Right cardiac atrium (tissue), 5 donors: ENCODE measurements around the gene MAT1A. TPM values are rescaled to one million over a fixed set of nuclear protein-coding genes. Genes with fewer than 3 reads are reported as not detected.
"Not testable (repeated sequence)": the region's sequence is repeated elsewhere in the genome, so short reads cannot be mapped to it uniquely, and the experiment has no call there.

Experiments
- ATAC-seq, 2 donors: fragments of 200-7000 bp; cut with Tn5 transposase; one replicate each; pipeline versions ENCODE4 v1.8.0 to v1.9.1; 2020; ENCODE audit warnings: moderate library complexity in 2 of 2, mild to moderate bottlenecking in 1 of 2
- DNase-seq, 3 donors: peaks; one replicate each; pipeline ENCODE4 v3.0.0-alpha.2; 2020
- H3K27ac ChIP-seq: one replicate; pipeline ENCODE4 v1.5.1; 2013; ENCODE audit warnings: mild to moderate bottlenecking, low read length, control low read depth, moderate library complexity
- H3K27me3 ChIP-seq: one replicate; pipeline ENCODE4 v1.6.1; 2013; ENCODE audit not compliant: control insufficient read depth, insufficient read depth
- H3K4me1 ChIP-seq: one replicate; pipeline ENCODE4 v1.6.1; 2013; ENCODE audit warnings: low read length; ENCODE audit not compliant: control insufficient read depth, insufficient read depth
- H3K4me3 ChIP-seq: one replicate; pipeline ENCODE4 v1.5.1; 2013; ENCODE audit warnings: low read length, control low read depth
- H3K9me3 ChIP-seq: one replicate; pipeline ENCODE4 v1.6.1; 2013; ENCODE audit warnings: low read length; ENCODE audit not compliant: control insufficient read depth
- WGBS: extraction: QIAGEN DNeasy Blood & Tissue Kit; methylation state at CpG from one replicate; pipeline ENCODE4 v1.1.7; 2013; 5-methylcytosine and 5-hydroxymethylcytosine counted together
- intact Hi-C, 4 donors: fragments of 100-400 bp; cut with DNase I; formaldehyde crosslinking; loops; one replicate each; pipeline versions ENCODE4 v1.11.0 to v1.14.0; 2022 to 2023
- polyA plus RNA-seq: library from polyadenylated mRNA; stranded (reverse); fragments of 200-250 nt; gene quantifications from one replicate; pipeline ENCODE4 v1.2.3, GENCODE V29; 2013
- total RNA-seq, 4 donors: library from RNA; stranded (reverse); fragmentation: NEBNext Ultra II Directional; extraction: Animal tissue kit (Norgen Biotek cat#: 25700); gene quantifications; one replicate each; pipeline ENCODE4 v1.2.1, GENCODE V29; 2021
- donor health status: healthy with polysubstance abuse.
- donor health status: DM: no; HTN: yes; CAD: no.
- donor health status: DM: no; HTN: no; CAD: no.
- donor health status: DM: no; HTN: yes; CAD: no; lungs with severe emphysema.
- donor health status: DM: yes; HTN: yes; CAD: no.

The MAT1A gene
- total and polyA plus RNA-seq, 5 donors: 0.09 to 0.25 (median 0.16) TPM; not detected in 1

DNA sequence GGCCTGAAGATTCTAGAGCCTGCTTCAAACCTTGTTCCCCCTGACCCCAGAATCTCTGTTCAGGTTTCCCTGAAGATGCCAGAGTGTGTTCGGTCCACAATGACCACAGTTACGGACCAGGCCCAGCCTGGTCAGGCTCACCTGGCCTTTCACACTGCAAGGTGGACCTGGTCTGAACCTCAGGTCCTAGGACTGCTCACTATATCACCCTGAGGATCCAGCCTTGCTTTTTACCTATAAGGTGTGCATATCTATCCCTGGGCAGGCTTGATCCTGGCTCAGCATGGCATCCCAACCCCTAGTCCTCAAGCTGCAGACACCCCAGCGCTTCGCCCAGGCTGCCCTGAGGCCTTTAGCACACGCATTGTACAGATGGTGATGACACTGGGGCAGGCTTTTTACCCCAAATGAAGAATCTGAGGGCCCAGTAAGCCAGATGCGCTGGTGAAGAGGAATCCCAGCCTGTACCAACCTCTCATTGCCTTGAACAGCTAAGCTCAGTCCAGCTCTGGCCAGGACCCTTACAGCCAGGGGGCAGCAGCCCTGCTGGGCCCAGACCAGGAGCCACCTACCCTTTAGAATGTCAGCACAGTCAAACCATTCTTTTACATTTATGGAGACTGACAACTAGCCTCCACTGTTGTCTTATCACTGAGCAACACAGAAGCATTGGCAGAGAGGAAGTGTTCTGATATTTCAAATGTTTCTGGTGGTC is 28.0 kb downstream of the MAT1A start:
- no peak for DNase-seq
- ATAC-seq: no peak
- H3K9me3 ChIP-seq: no peaks in the 10 kb centered on the region
- H3K27me3 ChIP-seq: no peaks in the 10 kb centered on the region
- intact Hi-C loops: no loop called here
- H3K27ac ChIP-seq: no peak overlapping the region
- H3K4me3 ChIP-seq: no peak overlapping the region
- peaks cover 1% of the 10 kb centered on the region for H3K4me1 ChIP-seq
- 95% methylated on average over 6 of the region's 6 CpGs for WGBS

GRCh38 chr10:80260295-80261243 is 28.9 kb downstream of the MAT1A start:
- Histone ChIP-seq H3K9me3 (no peaks in the 10 kb centered on the region), H3K4me3 (no peak overlapping the region), H3K27ac (no peak overlapping the region), H3K4me1 (no peaks in the 10 kb centered on the region), H3K27me3 (no peaks in the 10 kb centered on the region)
- WGBS: 56% methylated on average over 19 of the region's 19 CpGs
- peak; percentile 15 to 41 for ATAC-seq
- intact Hi-C loops: no loop called here
- DNase-seq: no peak

DNA sequence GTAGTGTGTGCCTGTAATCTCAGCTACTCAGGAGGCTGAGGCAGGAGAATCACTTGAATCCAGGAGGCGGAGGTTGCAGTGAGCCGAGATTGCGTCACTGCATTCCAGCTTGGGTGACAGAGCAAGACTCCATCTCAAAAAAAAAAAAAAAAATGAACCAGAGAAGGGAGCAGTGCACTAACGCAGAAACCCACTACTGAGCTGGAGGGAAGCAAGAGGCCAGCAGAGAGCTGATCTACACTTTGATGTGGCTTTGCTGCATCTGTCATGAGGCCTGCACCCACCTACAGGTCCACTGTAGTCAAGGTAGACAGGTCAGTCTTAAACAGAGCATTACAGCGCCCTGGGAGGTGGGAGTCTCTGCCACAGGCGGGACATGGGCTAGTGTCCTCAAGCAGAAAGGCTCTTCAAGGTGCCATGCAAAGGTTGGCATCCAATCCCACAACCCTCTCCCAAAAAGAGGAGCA is 30.0 kb downstream of the MAT1A start:
- H3K4me1 ChIP-seq: no peaks in the 10 kb centered on the region
- ATAC-seq: no peak
- no peaks in the 10 kb centered on the region for H3K27me3 ChIP-seq
- 93% methylated on average over 6 of the region's 6 CpGs for WGBS
- intact Hi-C loops: no loop called here
- no peak for DNase-seq
- H3K9me3 ChIP-seq: no peaks in the 10 kb centered on the region
- no peak overlapping the region for H3K4me3 ChIP-seq
- H3K27ac ChIP-seq: no peak overlapping the region

DNA sequence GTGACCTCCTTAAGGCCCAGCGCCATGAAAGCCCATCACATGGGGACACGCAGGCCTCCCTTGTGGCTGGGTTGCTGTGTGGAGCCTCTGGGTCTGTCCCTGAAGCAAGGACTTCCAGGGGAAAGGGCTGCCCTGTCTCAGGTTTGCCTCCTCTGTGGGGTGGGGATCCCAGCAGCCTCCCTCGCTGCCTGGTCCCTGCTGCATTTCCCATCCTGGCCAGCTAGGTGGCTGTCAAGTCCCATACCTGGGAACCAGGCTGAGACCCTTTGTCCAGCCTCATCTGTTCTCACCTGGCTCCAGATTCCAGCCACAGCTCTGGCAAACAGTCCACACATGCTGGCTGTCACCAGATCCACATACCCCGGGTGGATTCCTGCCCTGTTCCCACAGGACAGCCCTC is 32.7 kb downstream of the MAT1A start:
- WGBS: 54% methylated on average over 4 of the region's 4 CpGs
- DNase-seq, H3K27ac ChIP-seq, H3K4me3 ChIP-seq, intact Hi-C loops, H3K4me1 ChIP-seq, H3K27me3 ChIP-seq, H3K9me3 ChIP-seq: not testable (repeated sequence)
- ATAC-seq: peak in 1 of 2 donors; percentile 3

DNA sequence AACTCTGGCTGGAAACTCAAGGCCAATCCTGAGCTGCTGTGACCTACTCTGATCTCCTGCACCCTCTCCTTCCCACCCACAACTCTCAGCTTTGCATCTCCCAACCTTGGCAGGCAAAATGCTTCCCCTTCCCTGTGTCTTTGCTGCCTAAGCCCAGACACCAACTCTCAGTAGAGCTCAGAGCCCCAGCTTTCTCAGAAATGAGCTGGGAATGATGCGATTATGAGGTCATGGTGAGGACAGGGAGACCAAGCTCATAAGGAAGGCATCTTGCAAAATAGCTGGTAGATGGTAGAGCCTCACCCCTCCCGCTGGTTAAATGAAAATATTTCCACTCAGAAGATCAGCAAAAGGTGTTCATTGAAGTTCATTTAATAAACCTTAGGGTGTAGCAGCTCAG is 34.7 kb downstream of the MAT1A start:
- DNase-seq, H3K4me1 ChIP-seq, H3K9me3 ChIP-seq, H3K27me3 ChIP-seq, ATAC-seq, H3K27ac ChIP-seq, H3K4me3 ChIP-seq, intact Hi-C loops: not testable (repeated sequence)
- WGBS: no CpG with 5 or more reads among the region's 2 CpGs

GRCh38 chr10:80253963-80254271 is 35.5 kb downstream of the MAT1A start:
- H3K9me3 ChIP-seq, H3K27ac ChIP-seq, H3K4me3 ChIP-seq, H3K27me3 ChIP-seq, H3K4me1 ChIP-seq, intact Hi-C loops: not testable (repeated sequence)
- DNase-seq (peak in 1 of 3 donors; percentile 58), ATAC-seq (peak in 1 of 2 donors; percentile 22)
- WGBS: 37% methylated on average over 1 of the region's 1 CpG

DNA sequence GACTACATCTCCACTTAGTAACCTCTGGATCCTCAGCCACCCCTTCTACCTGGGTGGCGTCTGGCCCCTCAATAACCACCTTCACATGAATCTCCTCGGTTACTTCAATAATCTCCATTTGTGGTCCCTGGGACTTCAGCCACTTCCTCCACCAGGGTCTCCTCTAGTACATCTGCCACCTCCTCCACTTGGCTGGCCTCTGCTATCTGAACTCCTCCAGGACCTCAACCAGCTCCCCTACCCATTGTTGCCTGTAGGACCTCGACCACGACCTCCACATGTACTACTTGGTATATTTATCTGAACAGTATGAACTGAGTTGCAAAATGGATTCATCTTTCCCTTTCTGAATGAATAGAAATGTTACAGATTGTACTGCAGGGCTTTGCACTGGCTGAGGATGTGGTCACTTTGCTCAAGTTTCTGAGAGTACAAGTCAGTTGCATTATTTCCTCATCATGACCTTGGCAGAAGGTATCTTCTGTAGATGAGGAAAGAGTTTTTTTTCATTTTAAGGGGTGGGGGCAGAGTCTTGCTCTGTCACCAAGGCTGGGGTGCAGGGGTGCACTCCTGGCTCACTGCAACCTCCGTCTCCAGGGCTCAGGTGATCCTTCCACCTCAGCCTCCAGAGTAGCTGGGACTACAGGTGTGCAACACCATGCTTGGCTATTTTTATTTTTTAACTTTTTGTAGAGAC is 36.0 kb downstream of the MAT1A start:
- 65% methylated on average over 5 of the region's 5 CpGs for WGBS

GRCh38 chr10:80252296-80252887 is 37.1 kb downstream of the MAT1A start:
- Histone ChIP-seq H3K4me1 (no peaks in the 10 kb centered on the region), H3K27ac (no peak overlapping the region), H3K27me3 (no peaks in the 10 kb centered on the region), H3K9me3 (no peaks in the 10 kb centered on the region), H3K4me3 (no peak overlapping the region)
- intact Hi-C loops: no loop called here
- ATAC-seq (no peak), DNase-seq (no peak)
- 89% methylated on average over 12 of the region's 12 CpGs for WGBS

More for the DNA sequence above, 36.0 kb downstream of the MAT1A start:
- ATAC-seq (no peak), DNase-seq (no peak)
- no peaks in the 10 kb centered on the region for H3K9me3 ChIP-seq
- H3K27ac ChIP-seq: no peak overlapping the region
- H3K4me3 ChIP-seq: no peak overlapping the region
- no peaks in the 10 kb centered on the region for H3K27me3 ChIP-seq
- intact Hi-C loops: no loop called here
- no peaks in the 10 kb centered on the region for H3K4me1 ChIP-seq

DNA sequence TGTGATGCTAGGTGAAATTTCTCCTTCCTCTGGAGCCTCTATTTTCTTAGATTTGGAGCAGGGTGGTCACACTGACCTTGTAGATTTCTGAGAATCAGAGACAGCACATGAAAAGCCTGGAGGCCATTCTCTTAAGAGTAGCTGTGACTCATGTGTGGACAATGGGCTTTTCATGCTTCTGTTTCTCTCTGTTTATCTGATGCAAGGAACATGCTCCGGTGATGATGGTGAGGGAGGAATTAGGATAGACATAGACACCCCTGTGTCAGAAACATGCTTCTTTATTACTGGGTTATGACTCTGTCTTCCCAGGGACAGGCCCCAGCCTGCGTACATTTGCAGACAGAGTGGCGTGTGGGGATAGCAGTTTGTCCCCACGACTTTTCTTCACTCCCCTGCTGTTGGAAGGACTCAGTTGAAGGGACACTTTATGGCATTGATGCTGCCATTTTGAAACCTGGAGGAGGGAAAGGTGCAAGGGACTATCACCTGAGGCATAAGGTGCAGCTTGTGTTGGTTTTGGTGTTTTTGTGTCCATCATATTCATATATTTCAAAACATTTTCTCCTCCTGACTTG is 37.7 kb downstream of the MAT1A start:
- H3K4me1 ChIP-seq, H3K27ac ChIP-seq, DNase-seq, intact Hi-C loops, H3K4me3 ChIP-seq, ATAC-seq, H3K27me3 ChIP-seq, H3K9me3 ChIP-seq: not testable (repeated sequence)
- WGBS: 85% methylated on average over 3 of the region's 4 CpGs

DNA sequence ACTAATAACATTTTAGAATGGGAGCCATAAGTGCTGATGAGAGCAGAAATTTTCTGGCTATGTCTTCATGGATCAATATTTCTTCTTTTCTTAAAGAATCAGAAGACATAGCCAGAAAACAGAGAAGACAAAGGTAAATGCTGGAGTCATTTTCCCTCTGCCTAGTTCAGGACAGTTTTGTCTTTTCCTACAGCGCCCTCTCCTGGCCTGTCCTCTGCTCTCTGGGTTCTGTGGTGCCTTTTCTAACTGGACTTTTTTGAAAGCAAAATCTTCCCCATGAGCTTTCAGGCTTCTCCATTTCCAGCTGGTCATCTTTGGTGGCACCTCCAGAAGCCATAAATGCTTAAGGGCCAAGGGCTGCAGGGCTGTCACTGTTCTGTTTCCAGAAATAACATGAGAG is 39.1 kb downstream of the MAT1A start:
- H3K4me1 ChIP-seq, H3K27ac ChIP-seq, H3K27me3 ChIP-seq, H3K9me3 ChIP-seq, DNase-seq, intact Hi-C loops, H3K4me3 ChIP-seq: not testable (repeated sequence)
- WGBS: no CpG with 5 or more reads among the region's 1 CpG
- ATAC-seq: peak; percentile 42 to 68
